IMR-90 (cell line): ENCODE data around the gene SEC31B. TPM values are rescaled to one million over a fixed set of nuclear protein-coding genes. Genes with fewer than 3 reads are reported as not detected.
A peak's percentile ranks its signal among the peaks of the same experiment; 100 is the strongest.

Source experiments
- ATAC-seq: fragments of 200-7000 bp; cut with Tn5 transposase; 2 replicates; pipeline ENCODE4 v1.9.1; 2020; ENCODE audit warnings: low read depth, mild to moderate bottlenecking, moderate library complexity
- BruUV-seq: library from RNA; stranded (reverse); fragments of 400-500 nt; replicated peaks from 2 replicates; lab custom pipeline; 2021; lab: Mats Ljungman, UMichigan
- CTCF ChIA-PET: fragments of 300-600 bp; formaldehyde crosslinking; extraction: SDS; loops from one replicate; lab custom pipeline; 2021; ENCODE audit warnings: antibody characterized with exemption; lab: Yijun Ruan, JAX
- POLR2A ChIA-PET: fragments of 300-600 bp; sonication (Branson Sonifier 250); formaldehyde crosslinking; loops from one replicate; lab custom pipeline; 2022; ENCODE audit warnings: antibody characterized with exemption; ENCODE audit not compliant: unreplicated experiment; lab: Charles Lee
- DNase-seq: peaks from one replicate; pipeline ENCODE4 v3.0.0; 2013
- H2AFZ ChIP-seq: replicated peaks from 2 replicates; pipeline ENCODE3; 2013; ENCODE audit warnings: low read length, mild to moderate bottlenecking; ENCODE audit not compliant: poor library complexity
- H2AK5ac ChIP-seq: 2 replicates; pipeline ENCODE4 v1.6.1; 2013; ENCODE audit warnings: low read depth, low read length, inconsistent platforms
- H2AK9ac ChIP-seq: replicated peaks from 2 replicates; pipeline ENCODE3; 2013; ENCODE audit warnings: mild to moderate bottlenecking, low read depth, low read length, moderate library complexity; ENCODE audit not compliant: poor library complexity
- H2BK120ac ChIP-seq: 2 replicates; pipeline ENCODE4 v1.6.1; 2013; ENCODE audit warnings: low read depth, low read length, inconsistent platforms
- H2BK15ac ChIP-seq: 3 replicates; pipeline ENCODE4 v1.6.1; 2013; ENCODE audit warnings: low read depth, low read length, inconsistent platforms
- H2BK20ac ChIP-seq: 2 replicates; pipeline ENCODE4 v1.6.1; 2013; ENCODE audit warnings: low read depth, mild to moderate bottlenecking, inconsistent platforms, low read length, moderate library complexity
- H2BK5ac ChIP-seq: 2 replicates; pipeline ENCODE4 v1.6.1; 2013; ENCODE audit warnings: mild to moderate bottlenecking, low read depth, low read length, inconsistent platforms; ENCODE audit not compliant: poor library complexity, severe bottlenecking
- H3K14ac ChIP-seq: replicated peaks from 2 replicates; pipeline ENCODE4 v1.6.1; 2013; ENCODE audit warnings: low read depth, low read length, inconsistent platforms
- H3K18ac ChIP-seq: 2 replicates; pipeline ENCODE4 v1.6.1; 2013; ENCODE audit warnings: low read depth, low read length, control low read depth
- H3K23ac ChIP-seq: 2 replicates; pipeline ENCODE4 v1.6.1; 2013; ENCODE audit warnings: low read depth, low read length, inconsistent platforms
- H3K27ac ChIP-seq: 2 replicates; pipeline ENCODE4 v1.5.1; 2013; ENCODE audit warnings: mild to moderate bottlenecking, control low read depth, low read length; ENCODE audit not compliant: insufficient read depth
- H3K27me3 ChIP-seq: 2 replicates; pipeline ENCODE4 v1.6.1; 2013; ENCODE audit warnings: low read length; ENCODE audit not compliant: control insufficient read depth, insufficient read depth
- H3K36me3 ChIP-seq: 2 replicates; pipeline ENCODE4 v1.6.1; 2013; ENCODE audit warnings: low read length, mixed read lengths; ENCODE audit not compliant: control insufficient read depth, insufficient read depth
- H3K4ac ChIP-seq: 2 replicates; pipeline ENCODE4 v1.6.1; 2013; ENCODE audit warnings: low read depth, low read length, inconsistent platforms
- H3K4me1 ChIP-seq: 2 replicates; pipeline ENCODE4 v1.6.1; 2013; ENCODE audit warnings: low read length, mixed read lengths; ENCODE audit not compliant: control insufficient read depth, insufficient read depth
- H3K4me2 ChIP-seq: 2 replicates; pipeline ENCODE4 v1.6.1; 2013; ENCODE audit warnings: low read depth, mild to moderate bottlenecking, control low read depth, low read length, moderate library complexity
- H3K4me3 ChIP-seq: 2 replicates; pipeline ENCODE4 v1.5.1; 2013; ENCODE audit warnings: low read depth, mild to moderate bottlenecking, control low read depth, low read length, moderate library complexity; ENCODE audit not compliant: insufficient read depth
- H3K56ac ChIP-seq: 2 replicates; pipeline ENCODE4 v1.6.1; 2013; ENCODE audit warnings: low read length, inconsistent platforms; ENCODE audit not compliant: insufficient read depth; ENCODE audit errors: extremely low read depth
- H3K79me1 ChIP-seq, 2 experiments: 2 replicates each; pipeline ENCODE4 v1.6.1; 2013; ENCODE audit warnings: low read length in 2 of 2, inconsistent platforms in 1 of 2, low read depth in 1 of 2
- H3K9ac ChIP-seq: 2 replicates; pipeline ENCODE4 v1.6.1; 2013; ENCODE audit warnings: low read depth, low read length, control low read depth
- H3K9me1 ChIP-seq: 2 replicates; pipeline ENCODE4 v1.6.1; 2013; ENCODE audit warnings: low read length, inconsistent platforms; ENCODE audit not compliant: insufficient read depth
- H3K9me3 ChIP-seq: 2 replicates; pipeline ENCODE4 v1.6.1; 2013; ENCODE audit warnings: low read length; ENCODE audit not compliant: control insufficient read depth, insufficient read depth
- H4K20me1 ChIP-seq: 2 replicates; pipeline ENCODE4 v1.6.1; 2013; ENCODE audit warnings: low read length, inconsistent platforms; ENCODE audit not compliant: insufficient read depth
- H4K5ac ChIP-seq: 2 replicates; pipeline ENCODE4 v1.6.1; 2013; ENCODE audit warnings: mild to moderate bottlenecking, low read depth, low read length, control low read depth
- H4K8ac ChIP-seq, 2 experiments: 2 replicates each; pipeline ENCODE4 v1.6.1; 2013; ENCODE audit warnings: low read depth in 2 of 2, low read length in 2 of 2, control low read depth in 1 of 2, inconsistent platforms in 1 of 2
- H4K91ac ChIP-seq: 2 replicates; pipeline ENCODE4 v1.6.1; 2013; ENCODE audit warnings: low read depth, low read length, inconsistent platforms; ENCODE audit not compliant: insufficient read depth
- CHD1 ChIP-seq: IDR thresholded peaks from 2 replicates; pipeline ENCODE4 v1.6.1; 2012; ENCODE audit warnings: low read depth, low read length, improper control_type of control experiment
- MAFK ChIP-seq: IDR thresholded peaks from 2 replicates; pipeline ENCODE4 v1.6.1; 2012; ENCODE audit warnings: low read depth, low read length, improper control_type of control experiment
- MAZ ChIP-seq: IDR thresholded peaks from 2 replicates; pipeline ENCODE4 v1.6.1; 2012; ENCODE audit warnings: low read depth, mild to moderate bottlenecking, low read length, improper control_type of control experiment, moderate library complexity, borderline replicate concordance
- NFE2L2 ChIP-seq: fragments of 150-350 bp; IDR thresholded peaks from 2 replicates; pipeline ENCODE4 v1.6.1; 2016; ENCODE audit warnings: low read depth, mild to moderate bottlenecking, low read length
- RAD21 ChIP-seq: IDR thresholded peaks from 2 replicates; pipeline ENCODE4 v1.6.1; 2012; ENCODE audit warnings: low read length, improper control_type of control experiment
- RFX5 ChIP-seq: IDR thresholded peaks from 2 replicates; pipeline ENCODE4 v1.8.0; 2012; ENCODE audit warnings: low read depth, mild to moderate bottlenecking, low read length, moderate library complexity
- SMC3 ChIP-seq: fragments of 150-350 bp; IDR thresholded peaks from 2 replicates; pipeline ENCODE4 v1.6.1; 2016; ENCODE audit warnings: low read depth, mild to moderate bottlenecking, antibody characterized with exemption, low read length, moderate library complexity
- WGBS, 2 experiments: methylation state at CpG; one replicate each; pipeline versions ENCODE4 v1.1.5 to v1.1.7; 2013; ENCODE audit warnings: missing lambda C conversion rate in 2 of 2; ENCODE audit not compliant: insufficient read length in 1 of 2; ENCODE audit errors: extremely low coverage in 2 of 2; 5-methylcytosine and 5-hydroxymethylcytosine counted together
- dilution Hi-C: fragments of 300-500 bp; cut with HindIII; formaldehyde crosslinking; loops from one replicate; pipeline ENCODE4 v1.14.3; 2018; ENCODE audit warnings: low sequenced_read_pairs; ENCODE audit not compliant: unreplicated experiment
- in situ Hi-C: fragments of 300-500 bp; cut with MboI; formaldehyde crosslinking; loops from 3 replicates; pipeline ENCODE4 v1.14.3; 2019; ENCODE audit warnings: low sequenced_read_pairs, inconsistent platforms, mixed read lengths
- intact Hi-C: fragments of 100-400 bp; cut with micrococcal nuclease; formaldehyde crosslinking; loops from 2 replicates; pipeline ENCODE4 v1.10.0; 2022
- polyA plus RNA-seq, 3 experiments: library from polyadenylated mRNA; depleted of rRNA; stranded (reverse); fragments of >200 nt; gene quantifications; 2 replicates each; pipeline ENCODE4 v1.2.3, GENCODE V29; 2012; ENCODE audit warnings: low replicate concordance in 1 of 3
- total RNA-seq: library from RNA; depleted of rRNA; stranded (reverse); fragments of >200 nt; gene quantifications from 2 replicates; pipeline ENCODE4 v1.2.3, GENCODE V29; 2012
- TF ChIP-seq, protein P1 (sequence below): fragments of 150-350 bp; IDR thresholded peaks from 2 replicates; pipeline ENCODE4 v1.6.1; 2016; ENCODE audit warnings: low read depth, mild to moderate bottlenecking, low read length, moderate library complexity, borderline replicate concordance
- TF ChIP-seq, protein P2 (sequence below): conservative IDR thresholded peaks from 2 replicates; pipeline ENCODE4 v1.5.1; 2012; ENCODE audit warnings: mild to moderate bottlenecking, low read depth, low read length, improper control_type of control experiment

The SEC31B gene
- total and polyA plus RNA-seq, 2 of the 4 experiments (the other 2 are of a cell fraction): 1.3 to 8.1 TPM

DNA sequence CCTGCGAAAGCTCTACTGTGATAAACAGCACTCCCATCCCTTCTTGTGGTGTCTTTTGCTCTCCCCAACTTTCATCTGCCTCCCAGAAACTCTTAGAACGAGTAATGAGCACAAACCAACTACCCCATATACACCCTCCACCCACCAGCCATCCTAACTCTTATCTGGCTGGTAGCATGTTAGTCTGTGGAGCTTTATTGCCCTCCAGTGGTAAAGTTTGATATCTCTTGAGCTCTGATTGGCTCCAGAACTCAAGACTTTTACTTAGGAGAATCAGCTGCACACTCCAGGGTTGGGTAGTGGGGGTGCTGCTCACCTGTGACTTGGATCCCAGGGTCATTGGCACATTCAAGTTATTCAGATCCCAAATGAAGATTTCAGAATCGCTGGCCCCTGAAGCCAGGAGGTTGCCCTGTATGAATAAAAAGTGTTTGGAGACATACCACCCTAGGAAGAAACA lies 10.9 kb downstream of the SEC31B start:
- Histone ChIP-seq H2BK5ac (no peak overlapping the region), H3K79me1 (no peaks in the 10 kb centered on the region), H2BK20ac (no peak overlapping the region; the same call in 1 of the 2 replicates), H2BK120ac (no peak overlapping the region), H3K4me1 (no peaks in the 10 kb centered on the region; the same call in 1 of the 2 replicates), H3K27ac (no peak overlapping the region), H3K14ac (no peak overlapping the region), H3K4me2 (no peak overlapping the region), H3K23ac (no peak overlapping the region), H2AFZ (no peak overlapping the region), H3K56ac (no peak overlapping the region), H4K8ac (no peak overlapping the region), H2AK9ac (no peak overlapping the region), H3K27me3 (no peaks in the 10 kb centered on the region), H3K4me3 (no peak overlapping the region), H3K9me1 (peaks cover 3% of the 10 kb centered on the region; the same call in 1 of the 2 replicates), H3K18ac (no peak overlapping the region), H3K9ac (no peak overlapping the region), H4K91ac (no peak overlapping the region), H2BK15ac (no peak overlapping the region), H3K36me3 (peaks cover 12% of the 10 kb centered on the region), H3K9me3 (no peaks in the 10 kb centered on the region), H4K20me1 (no peaks in the 10 kb centered on the region), H3K4ac (no peak overlapping the region), H4K5ac (no peak overlapping the region), H2AK5ac (no peak overlapping the region)
- TF ChIP-seq RFX5: no peak
- no peak for TF ChIP-seq MAZ
- no peak for TF ChIP-seq CHD1
- TF ChIP-seq, protein P1, sequence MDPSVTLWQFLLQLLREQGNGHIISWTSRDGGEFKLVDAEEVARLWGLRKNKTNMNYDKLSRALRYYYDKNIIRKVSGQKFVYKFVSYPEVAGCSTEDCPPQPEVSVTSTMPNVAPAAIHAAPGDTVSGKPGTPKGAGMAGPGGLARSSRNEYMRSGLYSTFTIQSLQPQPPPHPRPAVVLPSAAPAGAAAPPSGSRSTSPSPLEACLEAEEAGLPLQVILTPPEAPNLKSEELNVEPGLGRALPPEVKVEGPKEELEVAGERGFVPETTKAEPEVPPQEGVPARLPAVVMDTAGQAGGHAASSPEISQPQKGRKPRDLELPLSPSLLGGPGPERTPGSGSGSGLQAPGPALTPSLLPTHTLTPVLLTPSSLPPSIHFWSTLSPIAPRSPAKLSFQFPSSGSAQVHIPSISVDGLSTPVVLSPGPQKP: no peak
- peak; percentile 84 for TF ChIP-seq RAD21
- TF ChIP-seq, protein P2, sequence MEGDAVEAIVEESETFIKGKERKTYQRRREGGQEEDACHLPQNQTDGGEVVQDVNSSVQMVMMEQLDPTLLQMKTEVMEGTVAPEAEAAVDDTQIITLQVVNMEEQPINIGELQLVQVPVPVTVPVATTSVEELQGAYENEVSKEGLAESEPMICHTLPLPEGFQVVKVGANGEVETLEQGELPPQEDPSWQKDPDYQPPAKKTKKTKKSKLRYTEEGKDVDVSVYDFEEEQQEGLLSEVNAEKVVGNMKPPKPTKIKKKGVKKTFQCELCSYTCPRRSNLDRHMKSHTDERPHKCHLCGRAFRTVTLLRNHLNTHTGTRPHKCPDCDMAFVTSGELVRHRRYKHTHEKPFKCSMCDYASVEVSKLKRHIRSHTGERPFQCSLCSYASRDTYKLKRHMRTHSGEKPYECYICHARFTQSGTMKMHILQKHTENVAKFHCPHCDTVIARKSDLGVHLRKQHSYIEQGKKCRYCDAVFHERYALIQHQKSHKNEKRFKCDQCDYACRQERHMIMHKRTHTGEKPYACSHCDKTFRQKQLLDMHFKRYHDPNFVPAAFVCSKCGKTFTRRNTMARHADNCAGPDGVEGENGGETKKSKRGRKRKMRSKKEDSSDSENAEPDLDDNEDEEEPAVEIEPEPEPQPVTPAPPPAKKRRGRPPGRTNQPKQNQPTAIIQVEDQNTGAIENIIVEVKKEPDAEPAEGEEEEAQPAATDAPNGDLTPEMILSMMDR: peak; percentile 82
- peak; percentile 73 for TF ChIP-seq SMC3
- no peak for TF ChIP-seq MAFK
- TF ChIP-seq NFE2L2: no peak
- POLR2A ChIA-PET: interaction anchor here (0.5 kb wide), 1 partner anchor 12 kb away, joined by 6 read pairs; no protein-coding TSS in a partner anchor
- DNase-seq (peak; percentile 66), ATAC-seq (peak; percentile 89)
- no CpG with 5 or more reads among the region's 3 CpGs for WGBS, 2 experiments
- dilution Hi-C loops: no loop called here
- in situ Hi-C loops: loop anchor here (5.0 kb wide), 2 partner anchors 76 to 166 kb away; no protein-coding TSS in a partner anchor
- CTCF ChIA-PET: interaction anchor here (0.7 to 2.3 kb wide), 11 partner anchors 10 to 663 kb away, joined by 3 to 25 read pairs (median 4); partner anchors contain the start of genes SCD and SEC31B
- BruUV-seq: no TSS peak
- intact Hi-C loops: loop anchor here (1.0 to 10.0 kb wide), 4 partner anchors 26 to 204 kb away; no protein-coding TSS in a partner anchor
